Fibroblast of lung (primary cell): ENCODE measurements around the gene INPP4A. TPM values are rescaled to one million over a fixed set of nuclear protein-coding genes. Genes with fewer than 3 reads are reported as not detected.
A peak's percentile ranks its signal among the peaks of the same experiment; 100 is the strongest.

Experiments
- DNase-seq, 2 donors: peaks; one replicate each; pipeline versions ENCODE4 v3.0.0 to v3.0.0-alpha.2; 2010; ENCODE audit warnings: low read depth in 2 of 2
- H2AFZ ChIP-seq: 2 replicates; pipeline ENCODE4 v1.5.1; 2012; ENCODE audit warnings: low read length, control low read depth, inconsistent platforms
- H3K27ac ChIP-seq: 2 replicates; pipeline ENCODE4 v1.5.1; 2011; ENCODE audit warnings: low read length, control low read depth; ENCODE audit not compliant: insufficient read depth
- H3K27me3 ChIP-seq: 2 replicates; pipeline ENCODE4 v1.5.1; 2011; ENCODE audit warnings: mild to moderate bottlenecking, low read length; ENCODE audit not compliant: control insufficient read depth, insufficient read depth
- H3K36me3 ChIP-seq: 2 replicates; pipeline ENCODE4 v1.5.1; 2011; ENCODE audit warnings: low read length; ENCODE audit not compliant: control insufficient read depth, insufficient read depth
- H3K4me1 ChIP-seq: 2 replicates; pipeline ENCODE4 v1.5.1; 2011; ENCODE audit warnings: low read length; ENCODE audit not compliant: control insufficient read depth, insufficient read depth; ENCODE audit errors: extremely low read depth
- H3K4me2 ChIP-seq: 2 replicates; pipeline ENCODE4 v1.5.1; 2011; ENCODE audit warnings: low read length, control low read depth; ENCODE audit not compliant: insufficient read depth; ENCODE audit errors: extremely low read depth
- H3K4me3 ChIP-seq, 4 experiments: fragments of 200-600 bp in 1 of 4; sonication (generic) in 1 of 4; replicated peaks in 1 of 4; 2 replicates each; pipeline ENCODE4 v1.5.1; 2011 to 2016; ENCODE audit warnings: low read length in 4 of 4, low read depth in 3 of 4, mild to moderate bottlenecking in 3 of 4, control low read depth in 2 of 4, inconsistent platforms in 1 of 4, mixed read lengths in 1 of 4; ENCODE audit not compliant: insufficient read depth in 1 of 4; ENCODE audit errors: control extremely low read depth in 1 of 4
- H3K79me2 ChIP-seq: 2 replicates; pipeline ENCODE4 v1.5.1; 2012; ENCODE audit warnings: mild to moderate bottlenecking, low read length, inconsistent platforms; ENCODE audit not compliant: control insufficient read depth, insufficient read depth
- H3K9ac ChIP-seq: 2 replicates; pipeline ENCODE4 v1.5.1; 2011; ENCODE audit warnings: mild to moderate bottlenecking, low read length, control low read depth; ENCODE audit not compliant: insufficient read depth
- H3K9me3 ChIP-seq: 2 replicates; pipeline ENCODE4 v1.5.1; 2012; ENCODE audit warnings: low read depth, low read length; ENCODE audit not compliant: control insufficient read depth, insufficient read depth
- H4K20me1 ChIP-seq: 2 replicates; pipeline ENCODE4 v1.5.1; 2011; ENCODE audit warnings: low read length; ENCODE audit not compliant: control insufficient read depth, insufficient read depth; ENCODE audit errors: extremely low read depth
- EZH2 ChIP-seq: IDR thresholded peaks from 2 replicates; pipeline ENCODE4 v1.5.1; 2012; ENCODE audit warnings: low read length, control low read depth, mild to moderate bottlenecking; ENCODE audit errors: missing control alignments
- polyA plus RNA-seq, 2 donors: library from polyadenylated mRNA; depleted of rRNA in 1 of 2; stranded (reverse) in 1 of 2; unstranded in 1 of 2; fragments of >200 nt; gene quantifications; 2 replicates each; pipeline ENCODE4 v1.2.1, GENCODE V29; 2011 to 2012; ENCODE audit warnings: missing spikeins in 1 of 2
- total RNA-seq: library from RNA; depleted of rRNA; stranded (reverse); fragments of >200 nt; gene quantifications from 2 replicates; pipeline ENCODE4 v1.2.1, GENCODE V29; 2014
- TF ChIP-seq, protein P1 (sequence below), 2 donors: IDR thresholded peaks in 1 of 2; conservative IDR thresholded peaks in 1 of 2; 1 replicate in 1 of 2; 2 replicates in 1 of 2; pipeline ENCODE4 v1.5.1; 2011 to 2012; ENCODE audit warnings: low read length in 2 of 2, control low read depth in 1 of 2, inconsistent platforms in 1 of 2, low read depth in 1 of 2, mild to moderate bottlenecking in 1 of 2

Gene INPP4A
- total and polyA plus RNA-seq, 2 donors (not counting 1 experiment from before 2014, with no cell fraction given): 10.2 to 26.1 TPM

DNA sequence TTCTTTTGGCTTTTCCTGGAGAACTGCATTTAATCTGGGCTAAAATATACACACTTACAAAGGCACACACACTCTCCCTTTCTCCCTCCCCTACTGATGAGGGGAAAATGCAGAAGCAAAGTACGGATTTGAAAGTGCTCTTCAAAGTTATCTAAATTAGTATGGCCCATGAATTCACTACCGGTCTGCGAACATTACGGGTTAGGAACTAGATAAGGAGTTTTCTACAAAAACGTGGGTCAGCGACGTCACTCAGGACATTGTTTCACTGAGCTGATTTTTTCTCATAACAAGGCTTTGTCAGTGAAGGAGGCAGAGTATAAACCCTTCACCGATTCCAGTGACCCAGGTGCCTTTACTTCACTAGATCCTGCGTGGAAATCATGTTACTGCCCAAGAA is 116.4 kb downstream of the INPP4A start:
- Histone ChIP-seq H3K9ac (no peak overlapping the region), H4K20me1 (no peaks in the 10 kb centered on the region), H3K36me3 (no peaks in the 10 kb centered on the region), H3K79me2 (no peaks in the 10 kb centered on the region), H3K9me3 (no peaks in the 10 kb centered on the region), H3K4me2 (no peak overlapping the region), H2AFZ (no peak overlapping the region), H3K27ac (no peak overlapping the region), H3K4me3 (no peak overlapping the region), H3K27me3 (no peaks in the 10 kb centered on the region), H3K4me1 (peaks cover 11% of the 10 kb centered on the region)
- DNase-seq: no peak
- no peak for TF ChIP-seq EZH2
- TF ChIP-seq, protein P1, sequence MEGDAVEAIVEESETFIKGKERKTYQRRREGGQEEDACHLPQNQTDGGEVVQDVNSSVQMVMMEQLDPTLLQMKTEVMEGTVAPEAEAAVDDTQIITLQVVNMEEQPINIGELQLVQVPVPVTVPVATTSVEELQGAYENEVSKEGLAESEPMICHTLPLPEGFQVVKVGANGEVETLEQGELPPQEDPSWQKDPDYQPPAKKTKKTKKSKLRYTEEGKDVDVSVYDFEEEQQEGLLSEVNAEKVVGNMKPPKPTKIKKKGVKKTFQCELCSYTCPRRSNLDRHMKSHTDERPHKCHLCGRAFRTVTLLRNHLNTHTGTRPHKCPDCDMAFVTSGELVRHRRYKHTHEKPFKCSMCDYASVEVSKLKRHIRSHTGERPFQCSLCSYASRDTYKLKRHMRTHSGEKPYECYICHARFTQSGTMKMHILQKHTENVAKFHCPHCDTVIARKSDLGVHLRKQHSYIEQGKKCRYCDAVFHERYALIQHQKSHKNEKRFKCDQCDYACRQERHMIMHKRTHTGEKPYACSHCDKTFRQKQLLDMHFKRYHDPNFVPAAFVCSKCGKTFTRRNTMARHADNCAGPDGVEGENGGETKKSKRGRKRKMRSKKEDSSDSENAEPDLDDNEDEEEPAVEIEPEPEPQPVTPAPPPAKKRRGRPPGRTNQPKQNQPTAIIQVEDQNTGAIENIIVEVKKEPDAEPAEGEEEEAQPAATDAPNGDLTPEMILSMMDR (conservative IDR thresholded peaks at IDR 0.05 in 1 of 2, IDR thresholded peaks at IDR 0.05 in 1 of 2; ENCODE audit: low read depth in 1 of 2, low read length in 2 of 2): no peak

DNA sequence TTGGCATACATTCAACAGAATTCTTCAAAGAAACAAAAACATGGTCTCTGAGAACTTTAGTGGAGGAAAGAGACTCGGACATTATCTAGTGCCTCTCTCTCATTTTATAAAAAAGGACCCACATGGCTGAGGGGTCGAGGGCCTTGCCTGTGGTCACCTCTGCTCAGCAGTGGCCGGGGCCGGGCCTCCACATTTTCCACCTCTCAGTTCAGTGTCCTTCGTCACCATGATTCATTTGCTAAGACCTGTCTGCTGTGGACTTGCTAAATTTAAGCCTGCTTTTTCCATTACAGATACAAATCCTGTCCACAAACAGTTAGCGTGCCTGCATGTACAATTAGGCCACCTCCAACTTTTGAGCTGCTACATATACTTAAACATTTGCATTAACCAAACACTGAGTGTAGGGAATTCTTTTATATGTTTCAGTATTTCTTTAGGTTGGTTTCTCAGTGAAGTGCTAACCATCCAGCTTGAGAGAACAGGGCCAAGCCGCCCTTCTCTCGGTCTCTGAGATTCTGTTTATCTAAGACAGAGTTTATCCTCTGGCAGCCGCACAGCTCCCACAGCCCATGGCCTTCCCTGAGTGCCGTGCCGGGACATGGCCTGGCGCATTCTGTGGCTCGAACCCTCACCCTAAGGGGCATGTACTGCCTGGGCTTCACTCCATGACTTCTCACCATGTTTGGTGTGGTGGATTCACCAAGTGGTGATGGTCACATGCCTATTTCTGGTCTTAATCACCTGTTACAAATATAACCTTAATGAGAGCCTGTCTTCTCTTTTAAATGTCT is 117.4 kb downstream of the INPP4A start:
- DNase-seq: peak in 1 of 2 donors; percentile 33
- Histone ChIP-seq H3K9me3 (no peaks in the 10 kb centered on the region), H3K9ac (no peak overlapping the region), H3K4me1 (peaks cover 11% of the 10 kb centered on the region), H3K79me2 (no peaks in the 10 kb centered on the region), H3K4me2 (no peak overlapping the region), H2AFZ (no peak overlapping the region), H3K4me3 (no peak overlapping the region), H4K20me1 (no peaks in the 10 kb centered on the region), H3K27me3 (no peaks in the 10 kb centered on the region), H3K36me3 (no peaks in the 10 kb centered on the region), H3K27ac (peak overlapping the region; percentile 5)
- TF ChIP-seq, protein P1 (conservative IDR thresholded peaks at IDR 0.05 in 1 of 2, IDR thresholded peaks at IDR 0.05 in 1 of 2; ENCODE audit: low read depth in 1 of 2, low read length in 2 of 2): no peak
- no peak for TF ChIP-seq EZH2

DNA sequence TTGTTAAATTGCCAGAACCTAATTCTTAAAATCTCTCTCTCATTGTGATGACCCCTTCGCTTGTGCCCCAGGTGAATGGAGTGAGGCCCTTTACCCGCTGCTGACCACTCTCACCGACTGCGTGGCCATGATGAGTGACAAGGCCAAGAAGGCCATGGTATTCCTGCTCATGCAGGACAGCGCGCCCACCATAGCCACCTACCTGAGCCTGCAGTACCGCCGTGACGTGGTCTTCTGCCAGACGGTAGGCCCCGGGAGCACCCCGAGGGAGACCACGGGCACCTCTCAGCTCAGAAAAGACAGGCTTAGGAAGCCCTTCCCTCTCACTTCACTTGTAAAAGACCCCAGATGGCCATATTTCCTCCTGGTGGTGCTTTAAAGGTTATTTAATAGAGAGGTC is 118.7 kb downstream of the INPP4A start:
- DNase-seq: no peak
- H3K79me2 ChIP-seq: no peaks in the 10 kb centered on the region

More for the DNA sequence above, 118.7 kb downstream of the INPP4A start:
- Histone ChIP-seq H3K27me3 (no peaks in the 10 kb centered on the region), H2AFZ (no peak overlapping the region), H3K27ac (no peak overlapping the region), H3K4me1 (peaks cover 11% of the 10 kb centered on the region), H3K9me3 (no peaks in the 10 kb centered on the region), H3K36me3 (no peaks in the 10 kb centered on the region), H3K4me2 (no peak overlapping the region), H3K9ac (no peak overlapping the region), H4K20me1 (no peaks in the 10 kb centered on the region), H3K4me3 (no peak overlapping the region)
- TF ChIP-seq EZH2: no peak
- TF ChIP-seq, protein P1 (conservative IDR thresholded peaks at IDR 0.05 in 1 of 2, IDR thresholded peaks at IDR 0.05 in 1 of 2; ENCODE audit: low read depth in 1 of 2, low read length in 2 of 2): no peak
